MM.1S (cell line): ENCODE results near the gene PROSER3.

Source experiments
- EZH2 ChIP-seq: fragments of 300-600 bp; sonication (generic); optimal IDR thresholded peaks from 2 replicates; pipeline ENCODE3; 2017; ENCODE audit warnings: low read depth, mild to moderate bottlenecking, antibody characterized with exemption, low read length, mixed read lengths
- EZH2phosphoT487 ChIP-seq: fragments of 300-600 bp; sonication (generic); IDR thresholded peaks from 2 replicates; pipeline ENCODE4 v1.6.1; 2018; ENCODE audit warnings: antibody characterized with exemption, low read length
- TF ChIP-seq, protein P1 (sequence below): fragments of 300-600 bp; sonication (generic); IDR thresholded peaks from 2 replicates; pipeline ENCODE4 v1.5.1; 2016; ENCODE audit warnings: antibody characterized with exemption, low read length, mixed read lengths

DNA sequence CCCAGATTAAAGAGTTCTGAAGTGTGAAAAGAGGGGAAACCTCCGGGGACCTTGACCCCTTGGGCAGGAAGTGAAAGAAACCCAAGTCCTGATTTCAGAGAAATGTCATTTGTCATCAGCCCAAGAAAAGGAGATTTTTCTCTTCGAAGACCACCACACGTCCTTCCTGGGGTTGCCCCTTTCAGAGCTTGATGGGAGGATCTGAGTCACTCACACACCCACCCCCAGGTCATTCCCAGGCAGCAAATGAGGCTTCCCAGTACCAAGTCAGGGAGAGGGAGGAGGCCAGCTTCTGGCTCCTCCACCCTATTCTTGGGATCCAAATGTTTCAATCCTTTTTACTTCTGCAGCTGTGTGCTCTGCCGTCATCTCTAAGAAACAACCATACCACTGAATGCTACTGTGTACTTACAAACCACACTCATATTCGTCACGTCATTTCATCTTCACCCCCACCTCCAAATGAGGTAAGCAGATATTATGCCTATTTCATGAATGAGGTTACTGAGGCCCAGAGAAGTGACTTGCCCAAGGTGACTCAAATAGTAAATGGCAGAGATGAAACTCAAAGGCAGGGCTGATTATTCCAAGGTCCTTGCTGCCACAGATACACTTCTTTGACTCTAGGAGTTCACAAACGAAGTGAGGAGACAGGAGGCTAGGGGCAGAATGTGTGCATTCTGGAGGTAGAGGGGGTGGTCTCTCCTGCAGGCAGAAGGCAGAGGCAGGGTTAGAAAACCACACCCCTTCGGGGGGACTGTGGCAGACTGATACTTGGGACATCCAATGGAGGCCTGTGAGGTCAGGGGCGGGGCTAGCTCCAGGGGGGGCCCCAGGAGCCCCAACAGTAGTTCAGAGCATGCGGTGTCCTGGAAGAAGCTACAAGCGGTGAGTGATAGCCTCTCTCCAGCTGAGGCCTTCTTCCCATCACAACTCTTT lies 45.1 kb upstream of the PROSER3 start:
- TF ChIP-seq, protein P1, sequence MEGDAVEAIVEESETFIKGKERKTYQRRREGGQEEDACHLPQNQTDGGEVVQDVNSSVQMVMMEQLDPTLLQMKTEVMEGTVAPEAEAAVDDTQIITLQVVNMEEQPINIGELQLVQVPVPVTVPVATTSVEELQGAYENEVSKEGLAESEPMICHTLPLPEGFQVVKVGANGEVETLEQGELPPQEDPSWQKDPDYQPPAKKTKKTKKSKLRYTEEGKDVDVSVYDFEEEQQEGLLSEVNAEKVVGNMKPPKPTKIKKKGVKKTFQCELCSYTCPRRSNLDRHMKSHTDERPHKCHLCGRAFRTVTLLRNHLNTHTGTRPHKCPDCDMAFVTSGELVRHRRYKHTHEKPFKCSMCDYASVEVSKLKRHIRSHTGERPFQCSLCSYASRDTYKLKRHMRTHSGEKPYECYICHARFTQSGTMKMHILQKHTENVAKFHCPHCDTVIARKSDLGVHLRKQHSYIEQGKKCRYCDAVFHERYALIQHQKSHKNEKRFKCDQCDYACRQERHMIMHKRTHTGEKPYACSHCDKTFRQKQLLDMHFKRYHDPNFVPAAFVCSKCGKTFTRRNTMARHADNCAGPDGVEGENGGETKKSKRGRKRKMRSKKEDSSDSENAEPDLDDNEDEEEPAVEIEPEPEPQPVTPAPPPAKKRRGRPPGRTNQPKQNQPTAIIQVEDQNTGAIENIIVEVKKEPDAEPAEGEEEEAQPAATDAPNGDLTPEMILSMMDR, result no peak
- no peak for TF ChIP-seq EZH2
- TF ChIP-seq EZH2phosphoT487, result no peak
